Left ventricle myocardium superior (tissue), 1 donor: Measurements from ENCODE around the gene TBC1D5. TPM values are rescaled to one million over a fixed set of nuclear protein-coding genes. Genes with fewer than 3 reads are reported as not detected.
"Not testable (repeated sequence)": the region's sequence is repeated elsewhere in the genome, so short reads cannot be mapped to it uniquely, and the experiment has no call there.

Experiments used
- ATAC-seq: fragments of 200-7000 bp; cut with Tn5 transposase; one replicate; pipeline ENCODE4 v1.9.1; 2020; ENCODE audit warnings: mild to moderate bottlenecking, moderate library complexity
- DNase-seq: peaks from one replicate; pipeline ENCODE4 v3.0.0-alpha.2; 2020
- intact Hi-C: fragments of 100-400 bp; cut with micrococcal nuclease; formaldehyde crosslinking; loops from one replicate; pipeline ENCODE4 v1.11.0; 2022
- total RNA-seq: library from RNA; stranded (reverse); fragmentation: NEBNext Ultra II Directional; extraction: Animal tissue kit (Norgen Biotek cat#: 25700); gene quantifications from one replicate; pipeline ENCODE4 v1.2.1, GENCODE V29; 2021
- donor health status: DM: no; HTN: yes; CAD: no; lungs with severe emphysema.

The TBC1D5 gene
- total RNA-seq, 1 donor from 2014 or later = 27.1 TPM

GRCh38 chr3:17153209-17153608, 589.2 kb downstream of the TBC1D5 start:
- ATAC-seq (no peak), DNase-seq (no peak)
- intact Hi-C loops = no loop called here

DNA sequence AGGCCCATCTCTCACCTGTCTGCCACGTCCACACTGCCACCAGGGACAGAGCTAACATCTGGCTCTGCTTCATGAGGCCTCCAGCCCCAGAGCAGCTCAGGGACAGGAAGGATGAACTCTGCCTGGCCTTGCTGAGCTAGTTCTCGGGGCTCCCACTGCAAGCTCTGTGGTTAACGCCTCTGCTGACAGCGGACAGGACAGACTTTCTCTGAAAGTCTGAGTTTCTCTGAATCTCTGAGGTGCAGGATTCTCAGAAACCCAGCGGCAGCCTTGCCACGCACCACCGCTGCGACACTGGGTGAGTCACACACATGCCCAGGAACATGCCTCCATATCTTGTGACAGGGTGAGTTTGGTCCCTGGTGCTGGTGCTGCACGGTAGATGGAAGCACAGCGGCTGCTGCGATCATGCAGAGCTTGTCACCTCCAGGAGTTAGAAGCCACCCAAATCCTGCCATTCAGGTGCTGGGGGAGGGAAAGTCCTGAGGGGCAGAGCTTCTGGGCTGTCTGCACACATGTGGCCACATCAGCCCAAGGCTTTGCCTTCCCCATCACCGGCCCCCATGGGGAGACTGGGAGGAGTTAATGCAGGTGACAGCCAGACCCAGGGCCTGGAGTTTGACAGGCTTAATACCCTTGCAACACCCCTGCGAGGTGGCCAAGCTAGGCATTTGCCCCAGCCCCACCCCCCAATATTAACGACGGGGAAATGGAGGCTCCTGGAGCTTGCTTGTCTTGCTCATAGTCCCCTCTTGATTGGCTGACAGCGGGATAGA, 590.6 kb downstream of the TBC1D5 start:
- intact Hi-C loops = no loop called here
- ATAC-seq (peak; percentile 8), DNase-seq (peak; percentile 33)

- no peak for ATAC-seq
- DNase-seq = no peak
- intact Hi-C loops = no loop called here
These were observed 593.4 kb downstream of the TBC1D5 start for GRCh38 chr3:17149076-17149475.

DNA sequence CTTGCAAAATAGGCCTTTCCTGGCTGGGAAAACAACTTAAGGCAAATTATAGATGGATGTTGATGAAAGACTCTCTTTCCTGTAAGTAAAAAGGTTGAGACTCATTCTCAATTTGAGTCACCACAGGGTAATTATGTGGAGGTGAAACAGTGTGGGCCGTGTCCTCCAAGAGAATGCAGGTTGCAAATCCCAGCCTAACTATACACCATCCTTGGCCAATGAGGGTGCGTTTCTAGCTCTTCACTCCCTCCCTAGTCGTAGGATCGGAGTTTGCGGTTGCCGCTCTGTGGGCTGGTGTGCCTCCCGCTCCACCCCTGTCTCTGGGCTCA, 597.8 kb downstream of the TBC1D5 start:
- DNase-seq (no peak), ATAC-seq (no peak)
- intact Hi-C loops = no loop called here

DNA sequence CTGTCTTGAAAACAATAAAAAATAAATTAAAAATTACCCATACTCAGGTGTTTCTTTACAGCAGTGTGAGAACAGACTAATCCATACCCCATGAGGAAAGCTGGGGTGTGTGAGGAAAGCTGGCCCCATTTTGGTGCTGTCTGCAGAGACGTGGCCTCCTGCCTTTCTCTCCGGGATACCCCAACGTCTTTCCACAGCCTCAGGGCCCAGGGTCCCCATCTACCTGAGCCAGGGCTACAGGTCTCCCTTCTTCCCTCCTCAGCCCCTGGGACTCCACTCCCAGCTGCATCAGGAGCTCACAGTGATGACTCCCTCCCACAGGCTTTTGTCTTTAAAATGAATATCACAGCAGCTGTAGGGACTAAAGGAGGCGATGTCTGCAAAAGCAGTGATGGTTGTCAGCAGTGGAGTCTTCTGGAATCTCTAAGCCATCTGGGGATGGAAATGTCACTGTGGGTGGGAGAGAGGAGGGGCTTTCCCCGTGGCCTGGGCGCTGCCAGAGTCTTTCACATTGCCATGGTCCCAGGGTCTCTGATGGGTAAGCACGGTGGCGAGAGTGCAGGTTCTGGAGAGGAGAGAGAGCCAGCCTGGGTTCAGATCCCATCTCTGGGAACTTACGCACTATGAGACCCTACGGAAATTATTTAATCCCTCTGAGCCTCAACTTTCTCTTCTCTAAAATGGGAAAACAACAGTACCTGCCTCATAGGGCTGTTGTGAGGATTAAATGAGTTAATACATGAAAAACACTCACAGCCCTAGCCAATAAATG, 598.4 kb downstream of the TBC1D5 start:
- intact Hi-C loops = no loop called here
- DNase-seq (no peak), ATAC-seq (no peak)

- intact Hi-C loops = no loop called here
- ATAC-seq = no peak
- DNase-seq = no peak
These were observed 599.9 kb downstream of the TBC1D5 start for GRCh38 chr3:17142516-17142915.

DNA sequence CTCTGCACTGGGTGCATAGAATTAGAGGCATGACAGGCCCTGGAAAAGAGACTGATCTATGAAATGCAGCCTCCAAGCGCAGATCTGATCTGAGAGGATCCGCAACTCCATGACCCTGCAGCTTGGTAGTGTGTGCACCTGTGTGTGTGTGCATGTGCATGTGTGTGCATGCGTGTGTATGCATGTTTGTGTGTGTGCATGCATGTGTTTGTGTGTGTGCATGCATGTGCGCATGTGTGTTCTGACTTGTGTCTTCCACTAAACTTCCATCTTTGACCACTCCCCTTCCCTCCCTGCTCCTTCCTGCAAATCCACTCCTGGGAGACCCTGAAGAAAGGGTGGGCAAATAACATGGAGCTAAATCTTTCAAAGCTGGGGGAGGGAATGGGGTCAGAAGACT, 600.7 kb downstream of the TBC1D5 start:
- no peak for DNase-seq
- intact Hi-C loops = no loop called here

DNA sequence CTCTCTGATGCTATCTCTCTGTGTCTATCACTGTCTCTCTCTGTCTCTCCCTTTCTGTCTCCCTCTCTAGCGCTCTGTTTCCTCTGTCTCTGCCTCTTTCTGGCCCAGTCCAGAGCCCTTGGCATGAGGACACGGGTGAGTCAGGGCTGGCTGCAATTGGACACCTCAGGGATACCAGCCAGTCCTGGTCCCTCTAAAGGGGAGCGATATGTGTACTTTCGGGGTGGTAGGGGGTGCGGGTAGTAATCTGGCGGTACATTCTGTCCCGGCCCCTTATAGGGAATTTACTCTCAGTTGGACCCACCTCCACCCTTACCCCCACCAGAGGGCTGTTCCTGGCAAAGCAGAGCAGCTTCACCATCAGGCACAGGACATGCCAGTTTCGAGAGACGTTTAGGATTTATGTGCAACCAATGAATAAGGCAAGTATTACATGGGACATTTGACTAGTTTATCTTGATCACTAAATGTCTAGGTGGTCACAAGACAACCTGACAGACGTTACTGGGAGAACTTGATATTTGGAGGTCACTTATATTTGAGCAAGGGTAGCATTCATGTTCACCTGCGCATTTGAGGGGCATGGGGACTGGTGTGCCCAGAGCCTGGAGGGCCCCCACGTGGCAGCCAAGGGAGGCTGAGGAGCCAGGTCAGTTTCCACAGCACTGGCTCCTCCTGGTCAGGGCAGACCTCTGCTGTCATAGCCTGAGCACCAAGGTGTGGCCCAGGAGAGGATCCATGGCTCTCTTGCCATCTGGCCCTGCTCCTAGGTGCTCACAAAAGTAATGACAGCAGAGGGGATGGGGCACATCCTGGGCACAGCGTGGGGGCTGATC, 601.5 kb downstream of the TBC1D5 start:
- peak; percentile 83 for ATAC-seq

More for the DNA sequence above, 600.7 kb downstream of the TBC1D5 start:
- ATAC-seq = no peak

GRCh38 chr3:17138246-17139039, 604.0 kb downstream of the TBC1D5 start:
- ATAC-seq = no peak
- intact Hi-C loops = no loop called here
- no peak for DNase-seq

More for the DNA sequence above, 601.5 kb downstream of the TBC1D5 start:
- DNase-seq = peak; percentile 77
- intact Hi-C loops = no loop called here

- no peak for DNase-seq
- intact Hi-C loops = no loop called here
- no peak for ATAC-seq
These were observed 605.1 kb downstream of the TBC1D5 start for GRCh38 chr3:17137321-17137826.

DNA sequence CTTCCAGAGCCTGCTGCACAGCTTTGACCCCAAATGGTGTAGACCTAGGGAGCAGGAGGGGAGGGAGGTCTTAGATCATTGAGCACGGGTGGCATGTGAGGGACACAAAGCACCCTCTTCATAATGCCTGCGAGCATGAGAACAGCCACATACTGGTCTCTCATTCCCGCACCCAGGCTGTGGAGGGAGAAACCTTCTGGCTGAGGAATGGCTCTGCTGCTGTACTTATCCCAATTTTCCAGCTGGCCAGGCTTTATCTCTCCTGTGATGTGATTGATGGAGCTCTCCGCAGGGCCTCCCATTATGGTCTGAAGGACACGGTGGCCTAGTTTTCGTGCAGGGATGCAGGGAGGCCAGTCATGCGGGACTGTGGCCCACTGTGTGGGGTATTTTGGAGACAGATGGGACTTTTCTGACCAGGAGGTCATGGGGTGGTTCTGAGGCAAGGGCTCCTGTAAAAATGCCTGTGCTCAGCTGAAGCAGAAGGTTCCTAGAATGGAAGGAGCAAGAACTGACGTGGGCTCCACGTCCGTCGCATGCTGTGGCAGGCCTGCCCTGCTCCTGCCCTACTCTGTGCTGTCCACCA, 606.2 kb downstream of the TBC1D5 start:
- intact Hi-C loops = no loop called here
- DNase-seq (peak; percentile 73), ATAC-seq (peak; percentile 73)

DNA sequence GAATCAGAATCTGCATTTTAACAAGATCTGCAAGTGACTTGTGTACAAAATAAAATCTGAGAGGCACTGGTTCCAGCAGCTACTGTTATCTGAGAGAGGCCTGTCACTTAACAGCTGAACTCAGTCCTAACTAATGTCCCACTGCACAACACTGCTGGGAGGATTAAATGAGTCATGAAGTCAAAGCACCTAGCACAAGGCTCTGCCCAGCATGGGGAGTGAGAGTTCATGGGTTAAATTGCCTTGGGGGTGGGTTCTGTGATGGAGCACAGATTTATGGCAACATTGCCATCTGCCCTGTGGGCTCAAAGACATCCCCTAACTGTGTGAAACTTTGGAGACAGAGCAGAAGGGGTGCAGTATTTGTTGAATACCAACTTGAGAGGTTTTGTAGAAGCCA, 606.7 kb downstream of the TBC1D5 start:
- intact Hi-C loops = no loop called here
- DNase-seq = no peak
- peak; percentile 44 for ATAC-seq

DNA sequence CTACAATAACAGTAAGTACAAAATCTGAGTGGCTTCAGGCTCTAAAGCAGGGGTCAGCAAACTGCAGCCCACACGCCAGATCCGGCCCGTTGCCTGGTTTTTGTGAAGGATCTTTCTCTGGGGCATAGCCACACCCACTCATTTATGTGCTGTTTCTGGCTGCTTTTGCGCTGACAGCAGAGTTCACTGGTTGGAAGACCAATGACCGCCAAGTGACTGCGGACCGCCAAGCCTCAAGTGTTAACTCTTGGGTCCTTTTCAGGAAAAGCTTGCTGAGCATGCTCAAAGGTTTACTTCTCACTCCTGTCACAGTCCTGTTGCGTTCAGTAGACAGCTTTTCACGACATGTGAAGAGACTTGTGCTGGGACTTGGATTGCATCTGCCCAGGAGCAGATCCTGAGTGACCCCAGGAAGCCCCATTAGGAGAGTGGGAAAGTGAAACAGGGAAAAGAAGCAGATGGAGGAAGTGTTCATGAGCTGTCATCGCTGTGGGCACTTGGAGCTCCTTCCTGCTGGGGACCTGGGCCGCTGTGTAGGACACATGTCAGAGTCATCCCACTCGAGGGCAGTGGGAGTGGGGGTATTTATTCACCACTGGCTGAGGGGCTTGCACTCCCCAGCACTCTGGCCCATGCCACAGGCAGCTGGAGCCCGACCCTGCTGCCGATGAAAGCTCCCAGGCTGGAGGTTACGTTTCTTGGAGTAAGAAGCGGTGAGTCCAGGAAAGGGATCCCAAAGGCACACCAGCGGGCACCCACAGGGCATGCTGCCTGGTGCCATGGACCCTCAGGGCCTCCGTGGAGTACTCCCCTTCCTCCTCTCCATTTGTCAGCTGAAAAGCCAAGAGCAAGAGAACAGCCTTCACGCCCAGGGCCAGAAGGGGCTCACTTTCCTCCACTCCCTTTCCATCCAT, 608.5 kb downstream of the TBC1D5 start:
- DNase-seq = peak; percentile 37
- intact Hi-C loops = no loop called here
- ATAC-seq = no peak

GRCh38 chr3:17132286-17133115, 609.9 kb downstream of the TBC1D5 start:
- ATAC-seq = no peak
- intact Hi-C loops = no loop called here
- DNase-seq = no peak

GRCh38 chr3:17130956-17131355, 611.5 kb downstream of the TBC1D5 start:
- intact Hi-C loops = no loop called here
- ATAC-seq (no peak), DNase-seq (no peak)

DNA sequence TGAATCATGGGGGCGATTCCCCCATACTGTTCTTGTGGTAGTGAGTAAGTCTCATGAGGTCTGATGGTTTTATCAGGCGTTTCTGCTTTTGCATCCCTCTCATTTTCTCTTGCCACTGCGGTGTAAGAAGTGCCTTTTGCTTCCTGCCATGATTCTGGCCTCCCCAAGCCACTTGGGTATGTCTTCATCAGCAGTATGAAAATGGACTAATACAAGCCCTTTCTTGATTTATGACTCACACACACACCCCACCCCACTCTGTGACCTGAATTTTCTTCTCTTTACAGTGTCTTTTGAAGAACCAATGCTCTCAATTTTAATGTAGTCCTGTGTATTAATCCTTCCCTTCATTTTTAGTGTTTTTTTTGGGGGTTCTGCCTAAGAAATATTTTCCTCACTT, 612.9 kb downstream of the TBC1D5 start:
- intact Hi-C loops = no loop called here
- ATAC-seq = no peak
- no peak for DNase-seq

DNA sequence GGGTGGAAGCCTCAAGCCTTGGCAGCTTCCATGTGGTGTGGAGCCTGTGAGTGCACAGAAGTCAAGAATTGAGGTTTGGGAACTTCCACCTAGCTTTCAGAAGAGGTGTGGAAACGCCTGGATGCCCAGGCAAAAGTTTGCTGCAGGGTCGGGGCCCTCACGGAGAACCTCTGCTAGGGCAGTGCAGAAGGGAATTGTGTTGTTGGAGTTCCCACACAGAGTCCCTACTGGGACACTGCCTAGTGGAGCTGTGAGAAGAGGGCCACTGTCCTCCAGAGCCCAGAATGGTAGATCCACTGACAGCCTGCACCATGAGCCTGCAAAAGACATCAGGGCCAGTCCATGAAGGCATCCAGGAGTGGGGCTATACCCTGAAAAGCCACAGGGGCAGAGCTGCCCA, 613.8 kb downstream of the TBC1D5 start:
- ATAC-seq, intact Hi-C loops, DNase-seq: not testable (repeated sequence)
